ENCODE measurements around the gene KCNRG.
"Not testable (repeated sequence)": the region's sequence is repeated elsewhere in the genome, so short reads cannot be mapped to it uniquely, and the experiment has no call there.

The KCNRG gene

GRCh38 chr13:50012396-50013169, 2.7 kb upstream of the KCNRG start:
- DNase-seq: no peak

GRCh38 chr13:50014386-50014785, 858 bp upstream of the KCNRG start:
- no peak for DNase-seq

- no peak for DNase-seq
Observed at GRCh38 chr13:50015750-50016149, 506 bp downstream of the KCNRG start.

- DNase-seq: no peak
Observed at GRCh38 chr13:50016444-50016843, 1.2 kb downstream of the KCNRG start.

- no peak for DNase-seq
Observed at GRCh38 chr13:50017819-50018218, 2.6 kb downstream of the KCNRG start.

- no peak for DNase-seq
Observed at GRCh38 chr13:50025436-50025835, 10.2 kb downstream of the KCNRG start.

GRCh38 chr13:50026788-50027473, 11.7 kb downstream of the KCNRG start:
- no peak for DNase-seq

- DNase-seq: no peak
Observed at GRCh38 chr13:50030315-50030714, 15.1 kb downstream of the KCNRG start.

GRCh38 chr13:50033725-50034124, 18.5 kb downstream of the KCNRG start:
- DNase-seq: no peak

- DNase-seq: no peak
Observed at GRCh38 chr13:50037788-50038187, 22.5 kb downstream of the KCNRG start.

- no peak for DNase-seq
Observed at GRCh38 chr13:50038266-50038665, 23.0 kb downstream of the KCNRG start.

GRCh38 chr13:50052478-50052877, 37.2 kb downstream of the KCNRG start:
- DNase-seq: no peak

GRCh38 chr13:50053844-50054243, 38.6 kb downstream of the KCNRG start:
- no peak for DNase-seq

- DNase-seq: no peak
Observed at GRCh38 chr13:50055454-50055853, 40.2 kb downstream of the KCNRG start.

- no peak for DNase-seq
Observed at GRCh38 chr13:50060718-50061117, 45.5 kb downstream of the KCNRG start.

- DNase-seq: not testable (repeated sequence)
Observed at GRCh38 chr13:50062336-50062735, 47.1 kb downstream of the KCNRG start.

GRCh38 chr13:50065712-50066111, 50.5 kb downstream of the KCNRG start:
- no peak for DNase-seq

GRCh38 chr13:50068508-50068907, 53.3 kb downstream of the KCNRG start:
- DNase-seq: no peak

GRCh38 chr13:50069261-50069660, 54.0 kb downstream of the KCNRG start:
- DNase-seq: no peak

GRCh38 chr13:50070186-50070585, 54.9 kb downstream of the KCNRG start:
- no peak for DNase-seq
